Nucleus accumbens (tissue), 56 donors: ENCODE measurements around the gene EN1.

Experiments used
- DNase-seq, 56 donors: peaks; one replicate each; lab custom pipeline; 2025; lab: John Stamatoyannopoulos, UW

The EN1 gene

GRCh38 chr2:118856330-118856977 lies 9.0 kb upstream of the EN1 start:
- no peak for DNase-seq

GRCh38 chr2:118855451-118856279 lies 8.2 kb upstream of the EN1 start:
- peak in 53 of 56 donors; percentile 6 to 86 (median 51) for DNase-seq

GRCh38 chr2:118854507-118855345 lies 7.3 kb upstream of the EN1 start:
- no peak for DNase-seq

DNA sequence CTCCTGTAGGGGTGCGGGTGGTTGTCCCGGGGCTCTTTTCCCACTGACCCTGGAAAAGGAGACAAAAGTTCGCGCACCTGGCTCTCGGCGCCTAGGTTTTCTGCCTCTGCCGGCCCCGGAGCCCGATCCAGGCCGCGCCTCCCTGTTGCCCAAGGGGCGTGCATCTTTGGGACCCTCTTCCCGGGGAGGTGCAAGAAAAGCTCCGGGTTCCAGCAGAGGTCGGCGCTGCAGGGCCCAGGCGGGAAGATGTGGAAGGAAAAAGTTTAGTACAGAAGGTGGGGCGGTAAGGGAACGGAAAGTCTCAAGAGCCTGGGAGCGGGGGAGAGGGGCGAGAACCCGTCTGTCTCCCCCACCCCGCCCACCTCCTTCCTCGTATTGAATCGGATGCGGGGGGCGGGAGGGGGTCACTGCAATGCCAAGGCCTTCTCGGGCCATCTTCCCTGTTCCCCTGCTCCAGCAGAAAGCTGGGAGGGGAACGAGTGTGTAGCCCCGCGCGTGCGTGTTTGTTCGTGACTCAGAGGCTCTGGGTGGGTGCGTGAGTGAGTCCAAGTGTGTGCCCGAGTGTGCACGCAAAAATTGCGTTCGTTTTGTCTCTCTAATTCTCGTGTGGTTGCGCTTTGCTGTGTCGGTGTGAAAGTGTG lies 6.3 kb upstream of the EN1 start:
- DNase-seq = no peak

GRCh38 chr2:118853129-118853640 lies 5.7 kb upstream of the EN1 start:
- no peak for DNase-seq

GRCh38 chr2:118852605-118853128 lies 5.2 kb upstream of the EN1 start:
- DNase-seq = no peak

DNA sequence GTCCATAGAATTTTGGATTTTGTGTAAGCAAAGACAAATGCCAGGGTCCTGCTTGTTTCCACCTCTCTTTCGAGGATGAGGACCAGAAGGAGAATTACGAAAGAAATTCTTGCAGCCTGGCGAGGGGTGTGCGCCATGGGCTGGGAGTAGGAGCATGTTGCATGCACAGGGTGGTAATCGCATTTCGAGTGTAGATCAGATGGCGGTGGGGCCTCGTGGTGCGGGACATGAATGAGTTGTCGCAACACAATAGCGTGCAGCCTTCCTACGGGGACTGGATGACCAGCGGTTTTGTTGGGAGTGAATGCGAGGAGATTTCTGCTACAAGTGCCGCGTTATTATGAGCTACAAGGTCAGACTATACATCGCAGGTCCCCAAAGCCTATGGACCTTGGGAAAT lies 4.2 kb upstream of the EN1 start:
- no peak for DNase-seq

GRCh38 chr2:118850901-118851415 lies 3.5 kb upstream of the EN1 start:
- DNase-seq = no peak

- DNase-seq = no peak
These were observed 2.9 kb upstream of the EN1 start for GRCh38 chr2:118850168-118850900.

DNA sequence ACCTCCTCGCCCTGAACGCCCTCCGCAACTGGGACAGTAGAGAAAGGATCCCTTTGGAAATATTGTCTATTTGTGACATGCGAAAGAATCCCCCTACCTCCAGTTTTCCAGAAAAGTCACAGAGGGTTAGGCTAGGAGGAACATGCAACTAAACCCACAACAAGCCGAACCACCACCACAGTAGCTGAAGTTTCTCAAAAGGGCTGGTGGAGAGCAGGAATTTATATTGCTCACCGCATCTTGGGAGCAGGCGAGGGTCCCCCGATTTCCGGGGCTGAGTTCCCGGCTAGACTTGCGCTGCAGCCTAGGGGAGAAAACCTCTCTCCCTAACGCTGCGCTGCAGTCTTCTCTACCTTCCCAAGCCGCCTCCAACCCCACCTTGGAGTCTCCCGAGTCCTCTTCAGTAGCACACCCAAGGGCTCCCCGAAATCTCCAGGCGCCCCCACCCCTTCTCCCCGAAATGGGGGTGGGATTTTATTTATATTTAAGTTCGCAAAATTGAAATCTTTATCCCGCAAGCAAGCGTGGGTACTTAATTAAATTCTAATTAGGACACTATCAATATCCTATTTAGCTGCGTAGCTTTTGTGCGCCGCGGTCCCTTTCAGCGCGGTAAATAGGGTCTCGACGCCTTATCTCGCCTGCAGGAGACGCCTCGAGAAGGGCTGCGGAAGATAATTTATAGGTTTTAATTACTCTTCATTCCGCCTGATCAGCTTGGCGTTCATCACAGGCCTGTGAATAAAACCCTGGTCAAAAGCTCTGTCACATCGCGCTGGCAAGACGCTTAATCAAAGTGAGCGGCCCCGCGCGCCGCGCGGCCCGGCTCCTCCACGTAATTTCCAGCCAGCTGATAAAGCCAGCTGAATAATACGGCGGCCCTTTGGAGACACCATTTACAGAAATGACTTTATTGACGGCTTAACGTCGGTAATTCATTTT lies 2.0 kb upstream of the EN1 start:
- no peak for DNase-seq

- DNase-seq = no peak
These were observed 1.2 kb upstream of the EN1 start for GRCh38 chr2:118848381-118849225.

GRCh38 chr2:118847762-118848172 lies 319 bp upstream of the EN1 start:
- peak in 1 of 56 donors; percentile 15 for DNase-seq

- no peak for DNase-seq
These were observed 951 bp downstream of the EN1 start for GRCh38 chr2:118846442-118846952.

DNA sequence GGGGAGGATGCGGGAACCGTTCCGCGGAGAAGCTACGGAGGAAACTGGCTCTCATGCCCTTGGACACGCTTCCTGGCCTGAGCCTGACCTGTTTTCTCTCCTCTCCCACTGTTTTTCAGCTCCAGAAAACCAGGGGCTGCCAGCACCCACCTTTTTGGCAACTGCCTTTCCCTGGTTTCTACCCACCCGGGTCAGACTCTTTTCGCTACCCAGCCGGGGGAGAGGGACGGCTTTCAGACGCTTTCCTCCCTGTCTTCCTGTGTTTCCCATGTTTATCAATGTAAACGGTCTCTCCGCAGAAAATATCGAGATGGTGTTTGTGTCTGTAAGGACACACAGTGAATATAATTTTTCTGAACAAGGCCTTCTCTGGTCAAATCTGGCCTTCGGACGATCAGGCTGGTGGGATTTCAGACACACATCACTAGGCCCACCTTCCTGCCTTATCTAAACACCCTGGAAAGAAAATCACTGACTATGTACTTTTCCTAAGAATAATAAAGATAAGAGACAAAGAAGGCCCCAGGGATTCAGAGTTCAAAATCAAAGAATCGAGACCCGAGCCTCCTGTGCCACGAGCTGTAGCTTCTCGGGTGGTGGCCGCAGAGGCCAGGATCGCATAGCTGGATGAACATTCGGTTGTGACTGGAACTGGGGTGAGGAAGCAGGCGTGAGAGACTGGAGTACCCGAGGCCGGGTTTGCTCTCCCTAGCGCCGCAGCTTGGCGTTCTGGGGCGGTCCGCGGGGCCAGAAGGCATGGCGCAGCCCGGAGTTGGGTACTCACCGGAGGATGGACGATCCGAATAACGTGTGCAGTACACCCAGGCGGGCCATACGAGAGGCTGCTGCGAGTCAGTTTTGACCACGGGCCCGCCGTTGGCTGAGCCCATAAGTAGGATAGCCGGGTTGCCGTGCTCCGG lies 1.7 kb downstream of the EN1 start:
- DNase-seq = no peak

DNA sequence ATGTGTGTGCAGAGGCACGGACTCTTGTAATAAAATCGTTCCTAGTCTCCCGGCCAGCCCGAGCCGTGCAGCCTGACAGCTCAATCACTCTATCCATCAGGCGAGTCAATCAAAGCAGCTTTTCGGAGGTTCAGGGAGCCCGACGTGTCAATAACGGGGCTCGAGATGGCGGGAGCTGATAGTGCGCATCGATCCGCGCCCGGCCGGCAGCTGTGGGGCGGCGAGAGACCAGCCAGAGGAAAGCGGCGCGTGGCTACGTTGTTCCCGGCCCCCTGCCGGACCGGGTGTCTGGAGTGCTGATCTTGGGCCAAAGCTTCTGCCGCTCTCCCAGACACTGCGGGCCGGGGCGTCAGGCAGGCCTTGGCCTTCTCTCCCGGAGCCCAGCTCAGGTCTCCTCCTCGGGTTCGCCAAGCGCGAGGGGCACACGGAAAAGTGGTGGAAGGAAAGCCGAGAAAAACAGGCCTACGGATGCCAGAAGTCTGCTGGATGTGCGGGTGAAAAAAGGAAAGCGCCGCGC lies 2.4 kb downstream of the EN1 start:
- no peak for DNase-seq
